HG03060 (cell line): ENCODE measurements around the gene PPL.
"Not testable (repeated sequence)": the region's sequence is repeated elsewhere in the genome, so short reads cannot be mapped to it uniquely, and the experiment has no call there.

ENCODE experiments used
- ATAC-seq: cut with Tn5 transposase; IDR thresholded peaks from one replicate; pipeline ENCODE4 v1.9.1; 2021; ENCODE audit warnings: low read depth, moderate number of reproducible peaks; ENCODE audit not compliant: unreplicated experiment

The PPL gene

DNA sequence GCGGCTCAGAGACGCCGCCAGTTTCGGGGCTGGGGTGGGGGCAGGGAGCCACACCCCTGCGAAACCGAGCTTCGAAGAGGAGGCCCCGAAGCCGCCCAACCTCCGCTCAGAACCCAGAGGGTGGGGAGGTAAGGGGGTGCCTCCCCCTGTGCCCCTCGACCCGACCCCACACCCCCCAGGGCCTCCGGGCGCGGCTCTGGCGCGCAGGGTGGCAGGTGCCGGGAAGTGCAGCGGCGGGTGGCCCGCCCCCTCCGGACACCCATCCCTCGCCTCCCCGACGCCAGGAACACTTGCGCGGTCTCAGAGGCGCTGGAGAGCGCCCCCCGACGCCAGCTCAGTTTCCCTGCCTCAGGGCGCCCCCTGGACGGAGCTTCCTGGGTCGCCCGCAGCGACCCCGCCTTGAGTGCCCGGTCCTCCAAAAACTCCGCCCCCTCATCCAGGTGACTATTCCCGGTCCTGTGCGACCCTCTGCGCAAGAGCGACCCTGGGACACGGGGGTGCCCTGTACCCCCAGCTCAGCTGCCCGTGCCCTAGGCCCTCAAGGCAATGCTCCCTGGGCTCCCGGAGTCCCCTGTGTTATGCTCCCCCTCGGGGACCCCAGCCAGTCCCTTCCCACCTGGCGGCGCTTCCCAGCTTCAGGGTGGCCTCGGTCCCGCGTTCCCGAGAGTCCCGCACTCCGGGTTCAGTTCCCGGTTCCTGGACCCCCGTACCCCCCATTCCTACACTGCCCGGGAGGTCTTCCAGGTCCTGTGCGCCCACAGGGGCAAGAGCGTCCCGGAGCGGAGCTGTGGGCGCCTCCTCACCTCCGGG is 562 bp downstream of the PPL start:
- ATAC-seq, result no peak

DNA sequence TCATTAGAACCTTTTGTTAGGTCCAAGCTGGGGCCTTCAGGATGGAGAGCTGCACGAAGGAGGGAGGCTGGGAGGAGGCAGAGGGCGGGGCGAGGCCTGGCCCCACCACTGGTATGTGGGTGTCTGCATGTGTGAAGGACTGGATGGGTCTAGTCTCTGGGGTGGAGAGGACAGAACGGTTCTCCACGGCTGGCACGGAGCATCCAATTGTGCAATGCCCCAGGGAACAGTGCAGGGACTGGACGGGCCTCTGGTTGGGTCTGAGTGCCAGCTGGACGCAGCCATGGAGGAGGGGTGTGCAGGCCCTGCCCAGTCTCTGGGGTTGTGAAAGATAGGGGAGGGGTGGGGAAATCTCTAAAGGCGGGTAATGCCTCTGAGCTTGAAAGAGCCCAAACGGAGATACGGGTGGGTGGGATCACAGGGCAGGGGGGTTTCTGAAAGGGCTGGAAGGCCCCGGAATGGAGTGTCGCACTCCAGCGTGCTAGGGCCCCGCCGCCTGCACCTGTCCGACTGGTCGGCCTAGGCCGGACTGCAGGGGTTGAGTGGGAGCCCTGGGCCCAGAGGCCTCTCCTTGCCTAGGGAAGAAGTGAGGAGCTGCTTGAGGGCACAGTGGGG is 1.6 kb downstream of the PPL start:
- no peak for ATAC-seq

DNA sequence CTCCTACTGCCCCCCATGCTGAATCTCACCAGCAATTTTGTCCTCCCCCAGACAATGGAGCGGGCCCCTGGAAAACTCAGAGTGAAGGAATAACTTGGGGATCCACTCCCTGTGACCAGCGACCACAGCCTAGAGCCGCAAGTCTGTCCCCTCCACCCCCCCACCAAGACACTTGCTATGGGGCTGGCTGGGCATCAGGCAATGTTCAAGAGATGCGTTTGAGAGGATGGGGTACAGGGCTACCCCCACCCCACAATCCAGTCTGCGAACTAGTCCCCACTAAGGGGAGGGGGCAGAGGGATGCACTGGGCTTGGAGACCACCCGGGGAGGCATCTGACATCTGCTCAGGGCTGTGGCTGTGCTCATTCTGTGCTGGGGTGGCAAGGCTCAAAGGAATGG is 2.4 kb downstream of the PPL start:
- ATAC-seq, result no peak

DNA sequence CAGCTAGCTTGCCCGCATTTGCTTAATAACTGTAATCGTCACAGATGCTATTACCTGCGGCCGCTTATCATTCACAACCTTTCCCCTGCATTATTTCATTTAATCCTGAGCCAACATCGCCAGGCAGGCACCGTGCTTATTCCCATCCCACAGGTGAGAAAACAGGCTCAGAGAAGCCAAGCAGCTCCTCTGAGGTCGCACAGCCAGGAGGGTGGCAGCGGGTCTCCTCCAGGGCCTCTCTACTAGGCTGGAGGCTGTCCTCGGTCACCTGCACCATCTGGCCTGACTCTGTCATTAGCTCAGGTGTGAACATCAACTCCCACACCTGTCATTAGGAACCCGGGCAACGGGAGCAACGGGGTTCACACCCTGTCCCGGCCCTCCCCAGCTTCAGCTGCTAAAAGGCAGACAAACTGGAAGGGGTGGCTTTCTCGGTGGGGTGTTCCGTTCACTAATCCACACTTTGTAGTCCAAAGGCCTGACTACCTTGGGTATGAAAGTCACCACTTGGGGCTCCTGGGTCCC is 3.0 kb downstream of the PPL start:
- no peak for ATAC-seq

DNA sequence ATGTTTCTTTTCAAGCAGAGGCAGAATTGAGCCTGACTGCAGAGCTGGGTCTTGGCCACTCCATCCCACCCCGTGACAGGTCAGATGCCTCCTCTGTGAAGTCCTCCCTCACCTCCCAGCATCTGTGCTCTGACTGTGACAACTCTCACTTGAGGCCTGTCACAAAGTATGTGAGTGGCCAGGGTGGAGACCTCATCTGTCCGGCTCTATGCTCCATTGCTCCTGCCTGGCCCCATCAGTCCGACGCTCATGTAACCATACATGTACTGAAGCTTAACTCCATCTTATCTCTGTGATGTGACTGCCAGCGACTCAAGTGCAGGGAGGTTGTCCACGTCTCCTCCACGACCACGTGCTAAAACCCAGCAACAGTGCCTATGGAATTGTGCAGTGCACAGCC is 3.5 kb downstream of the PPL start:
- ATAC-seq, result no peak

DNA sequence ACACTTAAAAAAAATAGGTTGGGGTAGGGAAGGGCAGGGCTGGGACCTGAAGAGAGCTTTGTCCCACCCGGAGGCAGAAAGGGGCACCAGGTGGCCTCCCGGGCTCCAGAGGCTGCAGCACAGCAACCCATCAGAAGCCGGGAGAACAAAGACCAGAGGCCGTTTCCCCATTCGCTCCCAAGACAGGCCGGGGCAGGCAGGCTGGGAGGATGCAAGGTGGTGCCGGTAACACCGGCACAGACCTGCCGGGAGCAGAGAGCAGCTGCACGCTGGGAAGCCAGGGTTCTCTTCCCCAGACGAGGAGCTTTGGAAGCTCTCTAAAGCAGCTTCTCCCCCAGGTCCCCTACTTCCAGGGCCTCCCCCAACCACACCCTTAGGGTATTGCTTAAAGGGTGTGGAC is 5.6 kb downstream of the PPL start:
- no peak for ATAC-seq

DNA sequence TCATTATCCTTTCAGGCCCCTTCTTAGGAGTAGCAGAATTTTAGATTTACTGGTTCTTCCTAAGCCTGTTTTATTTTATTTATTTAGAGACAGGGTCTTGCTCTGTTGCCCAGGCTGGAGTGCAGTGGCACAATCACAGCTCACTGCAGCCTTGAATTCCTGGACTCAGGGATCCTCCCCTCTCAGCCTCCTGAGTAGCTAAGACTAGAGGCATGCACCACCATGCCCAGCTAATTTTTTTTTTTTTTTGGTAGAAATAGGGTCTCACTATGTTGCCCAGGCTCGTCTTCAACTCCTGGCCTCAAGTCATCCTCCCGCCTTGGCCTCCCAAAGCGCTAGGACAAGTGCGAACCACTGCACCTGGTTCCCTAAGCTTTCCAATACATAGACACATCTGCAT is 7.3 kb downstream of the PPL start:
- ATAC-seq, result not testable (repeated sequence)

DNA sequence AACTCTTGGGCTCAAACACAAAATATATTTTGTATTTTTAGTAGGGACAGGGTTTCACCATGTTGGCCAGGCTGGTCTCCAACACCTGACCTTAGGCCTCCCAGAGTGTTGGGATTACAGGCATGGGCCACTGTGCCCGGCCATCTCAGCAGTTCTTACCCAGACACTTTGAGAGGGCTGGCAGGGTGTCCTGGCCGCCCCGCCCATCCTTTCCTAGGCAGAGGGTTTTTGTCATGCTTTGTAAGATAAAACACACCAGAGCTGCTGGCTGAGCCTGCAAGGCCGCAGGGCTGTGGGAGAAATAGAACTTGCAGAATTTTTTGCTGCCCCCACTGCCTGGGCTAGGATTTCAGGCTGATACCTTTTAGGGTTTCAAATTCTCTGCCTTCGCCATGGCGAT is 8.7 kb downstream of the PPL start:
- no peak for ATAC-seq

DNA sequence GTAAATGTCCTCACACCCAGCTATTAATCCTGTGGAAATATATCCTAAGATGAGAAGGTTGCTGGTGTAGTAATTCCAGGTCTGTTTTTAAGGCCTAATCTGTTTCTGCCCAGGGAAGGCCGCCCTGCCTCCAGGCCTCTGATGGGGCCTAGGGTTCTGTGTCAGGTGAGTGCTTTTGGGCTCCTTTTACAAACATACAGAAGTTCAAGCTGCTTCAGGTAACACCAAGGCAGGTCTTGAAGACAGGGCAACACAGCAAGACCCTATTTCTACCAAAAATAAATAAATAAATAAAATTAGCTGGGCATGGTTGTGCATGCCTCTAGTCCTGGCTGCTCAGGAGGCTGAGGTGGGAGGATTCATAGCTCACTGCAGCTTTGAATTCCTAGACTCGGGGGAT is 9.3 kb downstream of the PPL start:
- no peak for ATAC-seq

DNA sequence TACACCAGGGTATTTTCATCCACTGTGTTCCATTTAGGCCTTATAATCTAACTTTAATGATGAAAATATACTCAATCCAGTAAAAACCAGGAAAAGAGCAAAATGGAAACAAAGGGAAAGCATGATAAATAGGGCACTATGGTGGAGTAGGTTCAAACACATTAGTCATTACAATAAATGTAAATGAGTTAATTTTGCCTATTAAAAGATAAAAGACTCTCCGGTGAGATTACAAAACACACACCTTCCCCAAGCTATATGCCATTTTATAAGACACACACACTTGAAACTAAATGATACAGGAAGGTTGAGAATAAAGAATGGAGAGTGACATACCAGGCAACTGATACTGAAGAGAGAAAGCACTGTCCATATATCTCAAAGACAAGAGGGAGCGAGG is 10.0 kb downstream of the PPL start:
- no peak for ATAC-seq

DNA sequence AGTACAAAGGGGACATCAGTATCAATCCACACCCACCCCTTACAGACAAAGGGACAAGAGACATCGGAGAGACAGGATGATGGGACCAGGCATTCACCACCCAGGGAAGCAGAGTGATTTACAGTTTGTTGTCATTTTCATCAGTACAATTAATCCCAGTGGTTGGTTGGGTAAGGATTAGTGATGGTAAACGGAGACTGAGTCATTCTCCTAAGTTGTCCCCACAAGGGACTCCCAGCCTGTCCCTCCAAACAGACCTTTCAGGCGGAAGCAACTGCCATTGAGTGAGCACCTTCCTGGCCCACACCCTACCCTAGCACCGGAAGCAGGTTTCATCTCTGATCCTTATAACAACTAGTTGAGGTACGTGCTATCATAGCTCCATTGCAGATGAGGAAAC is 11.2 kb downstream of the PPL start:
- no peak for ATAC-seq

DNA sequence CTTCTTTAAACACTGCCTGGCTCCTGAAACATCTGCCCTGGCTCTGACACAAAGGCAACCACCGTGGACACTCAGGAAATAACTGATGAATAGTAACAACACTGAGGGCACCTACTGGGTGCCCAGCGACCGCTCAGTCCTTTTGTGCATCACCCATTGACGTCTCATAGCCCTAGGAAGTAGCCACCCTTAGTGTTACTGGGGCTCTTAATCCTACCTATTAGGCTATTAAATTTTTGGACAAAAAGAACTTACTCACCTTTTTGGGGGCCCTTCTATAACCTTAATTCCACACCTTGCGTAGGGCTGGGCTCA is 11.7 kb downstream of the PPL start:
- no peak for ATAC-seq

DNA sequence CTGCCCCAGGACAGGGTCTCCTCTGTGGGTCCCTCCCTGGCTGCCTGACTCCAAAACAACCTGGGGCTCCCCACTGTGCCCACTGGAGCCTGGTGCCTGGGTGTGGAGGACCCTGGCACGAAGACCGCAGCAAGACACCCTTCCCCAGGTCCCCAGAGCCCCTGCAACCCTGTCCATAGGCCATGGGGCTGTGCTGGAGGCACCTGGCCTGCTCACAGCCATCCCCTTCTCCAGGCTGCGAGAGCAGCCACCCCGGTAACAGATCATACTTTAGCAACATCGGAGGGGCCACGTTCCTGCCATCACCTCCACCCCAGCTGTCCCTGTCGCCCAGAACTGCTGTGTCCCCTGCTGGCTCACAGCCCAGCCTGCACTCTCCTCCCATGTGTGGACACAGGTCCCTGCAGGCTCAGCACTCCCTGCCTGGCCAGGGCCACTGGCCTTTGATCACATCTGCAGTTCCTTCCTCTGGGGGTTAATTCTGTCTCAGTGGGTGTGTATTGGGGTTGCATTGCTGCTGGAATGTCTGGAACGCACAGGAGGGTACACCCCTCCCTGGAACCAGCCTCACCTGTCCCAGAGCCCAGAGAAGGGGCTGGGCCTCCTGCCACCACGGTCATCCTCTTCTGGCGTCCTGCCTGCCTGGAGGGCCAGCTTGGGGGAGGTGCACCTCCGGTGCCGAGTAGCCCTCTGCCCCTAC is 12.2 kb downstream of the PPL start:
- ATAC-seq, result no peak

DNA sequence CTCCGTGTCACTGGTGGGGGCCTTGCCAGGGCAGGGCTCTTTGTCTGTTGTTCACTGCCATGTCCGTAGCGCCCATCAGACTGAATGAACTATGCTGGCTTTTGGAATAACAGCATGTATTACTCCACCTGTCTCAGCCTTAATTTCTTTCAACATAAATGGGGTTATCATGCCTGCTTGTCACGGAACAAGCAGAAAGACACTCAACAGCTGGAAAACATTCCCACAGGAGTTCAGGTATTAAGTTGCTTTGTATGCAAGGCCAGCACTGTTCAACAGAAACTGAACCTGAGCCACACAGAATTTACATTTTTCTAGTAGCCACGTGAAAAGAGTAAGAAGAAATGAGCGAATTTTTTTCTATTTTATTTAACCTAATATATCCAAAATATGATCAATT is 13.1 kb downstream of the PPL start:
- no peak for ATAC-seq

DNA sequence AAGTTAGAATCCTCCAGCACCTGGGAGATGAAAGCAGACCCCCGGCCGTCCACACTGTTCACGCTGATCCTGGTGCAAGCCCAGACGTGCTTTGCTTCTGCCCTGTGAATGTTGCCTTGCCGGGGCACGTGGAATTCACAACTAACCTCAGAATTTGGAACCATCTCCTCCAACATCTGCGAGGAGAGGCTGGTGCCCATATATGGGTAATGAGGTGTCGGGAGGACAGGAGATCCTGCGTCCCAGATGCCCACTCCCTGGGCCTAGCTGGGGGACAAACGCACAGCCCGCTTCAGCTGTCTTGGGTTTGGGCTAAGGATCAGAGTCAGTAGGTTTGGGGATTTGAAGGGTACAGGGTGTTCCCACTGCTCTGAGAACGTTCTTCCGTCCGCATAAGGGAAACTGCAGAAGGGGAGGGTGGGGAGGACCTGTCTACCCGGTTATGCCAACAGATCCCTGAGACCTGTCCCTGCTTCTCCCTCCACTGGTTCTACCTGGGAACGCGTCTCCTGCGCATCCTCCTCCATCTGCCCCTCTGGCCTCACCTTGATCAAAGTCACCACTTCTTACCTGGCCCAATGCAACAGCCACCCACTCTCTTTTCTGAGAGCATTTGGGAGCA is 14.1 kb downstream of the PPL start:
- ATAC-seq, result no peak

DNA sequence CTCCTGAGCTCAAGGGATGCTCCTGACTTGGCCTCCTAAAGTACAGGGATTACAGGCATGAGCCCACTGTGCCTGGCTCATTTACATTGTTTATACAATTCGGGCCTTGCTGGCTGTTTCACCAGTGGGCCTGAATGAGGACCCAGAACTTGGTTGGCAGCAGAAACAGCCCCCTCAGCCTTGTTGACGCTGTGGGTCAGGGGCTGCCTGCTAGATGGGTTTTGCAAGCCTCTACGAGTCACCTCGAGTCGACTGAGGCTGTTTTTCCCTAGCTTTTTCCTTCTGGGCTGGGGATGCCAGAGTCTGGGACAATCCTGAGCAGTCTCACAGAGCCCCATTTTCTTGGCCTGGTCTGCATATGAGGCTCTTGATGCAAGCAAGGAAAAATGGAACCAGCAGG is 16.1 kb downstream of the PPL start:
- ATAC-seq, result no peak

DNA sequence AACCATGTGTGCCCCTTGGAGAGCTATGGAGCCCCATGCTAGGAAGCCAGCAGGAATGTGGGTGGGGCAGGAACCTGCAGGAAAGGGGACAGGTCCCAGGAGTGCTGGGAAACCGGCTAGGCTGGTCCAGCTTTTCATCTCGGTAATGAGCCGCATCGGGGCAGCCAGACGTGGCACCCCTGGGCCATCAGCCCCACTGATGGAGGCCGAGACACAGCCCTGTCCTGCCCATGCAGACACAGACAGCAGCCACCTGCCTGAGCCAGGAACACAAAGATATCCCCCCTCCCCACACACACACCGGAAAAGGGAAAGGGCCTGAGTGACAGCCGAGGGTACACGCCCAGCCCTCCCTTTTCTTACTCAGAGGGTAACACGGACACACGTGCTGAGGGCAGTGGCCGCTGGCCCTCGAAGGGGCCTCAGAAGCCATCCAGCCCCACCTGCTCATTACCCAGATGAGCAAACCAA is 18.1 kb downstream of the PPL start:
- ATAC-seq, result no peak

DNA sequence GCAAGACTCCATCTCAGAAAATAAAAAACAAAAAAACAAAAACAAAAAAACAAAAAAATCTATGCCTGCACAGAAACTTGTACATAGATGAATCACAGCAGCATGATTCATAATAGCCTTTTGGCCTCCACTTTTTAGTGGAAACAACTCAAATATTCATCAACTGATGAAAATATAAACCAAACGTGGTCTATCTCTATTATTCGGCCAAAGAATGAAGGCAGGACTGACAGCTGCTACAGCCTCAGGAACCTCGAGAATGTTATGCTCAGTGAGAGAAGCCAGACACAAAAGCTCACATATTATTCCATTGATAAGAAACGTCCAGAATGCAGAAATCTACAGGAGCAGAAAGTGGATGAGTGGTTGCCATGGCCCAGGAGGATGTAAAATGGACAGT is 19.8 kb downstream of the PPL start:
- no peak for ATAC-seq

DNA sequence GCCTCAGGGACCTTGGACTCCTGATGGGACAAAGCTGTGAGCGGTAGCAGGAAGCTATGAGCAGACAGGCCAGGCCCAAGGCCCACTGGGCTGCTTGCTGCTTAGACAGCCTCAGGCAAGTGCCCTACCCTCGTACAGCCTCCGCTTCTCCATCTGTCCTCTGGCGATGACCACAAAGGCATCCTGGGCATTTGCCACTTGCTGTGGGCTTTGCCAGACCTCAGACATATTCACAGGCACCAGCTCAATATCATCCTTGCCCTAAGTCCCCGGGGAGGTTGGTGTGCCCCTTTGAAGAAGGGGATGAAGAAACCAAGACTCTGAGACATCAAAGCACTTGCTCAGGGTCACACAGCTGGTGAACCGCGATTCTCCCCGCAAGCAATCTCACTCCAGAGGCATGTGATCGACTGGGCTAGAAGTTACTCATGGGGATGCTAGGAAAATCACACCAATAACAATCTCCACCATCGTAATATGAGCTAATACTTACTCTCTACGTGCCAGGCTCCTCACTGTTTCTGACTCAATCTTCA is 21.7 kb downstream of the PPL start:
- no peak for ATAC-seq

DNA sequence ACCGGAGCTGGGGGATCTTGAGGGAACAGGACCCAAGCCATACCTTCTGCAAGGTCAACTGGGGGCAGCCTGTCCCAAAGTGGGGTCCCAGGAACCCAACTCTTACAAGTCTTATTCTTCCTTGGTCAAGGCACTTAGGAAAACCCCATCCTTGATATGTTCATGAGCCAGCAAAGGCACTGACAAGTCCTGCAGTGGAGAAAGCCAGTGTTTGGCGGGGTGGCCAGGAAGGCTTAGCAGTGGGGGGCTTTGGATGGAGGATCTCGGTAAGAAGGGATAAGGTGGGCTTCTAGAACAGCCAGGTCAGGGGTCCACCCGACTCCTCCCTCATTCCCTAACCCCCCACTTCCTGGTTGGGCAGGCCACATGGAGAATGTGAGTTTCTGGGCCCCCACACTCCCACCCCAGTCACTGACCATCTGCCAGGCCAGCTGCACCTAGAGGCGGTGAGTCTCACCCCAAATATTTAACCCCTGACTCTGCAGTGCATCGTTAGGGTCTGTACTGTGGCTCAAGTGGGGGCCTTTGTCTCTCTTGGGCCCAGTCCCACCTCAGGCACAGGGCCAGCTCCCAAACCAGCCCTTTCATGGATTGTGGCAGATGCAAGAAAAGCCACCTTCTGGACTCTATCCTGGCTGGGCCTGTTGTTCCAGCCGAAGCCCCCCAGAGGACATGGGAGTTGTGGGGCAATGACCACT is 22.3 kb downstream of the PPL start:
- no peak for ATAC-seq
